Measurements from ENCODE around the gene KRTCAP2. TPM values are rescaled to one million over a fixed set of nuclear protein-coding genes. Genes with fewer than 3 reads are reported as not detected.

KRTCAP2 gene
- polyA plus RNA-seq, 1 of the 3 experiments (the other 2 are of a cell fraction): 238 TPM

DNA sequence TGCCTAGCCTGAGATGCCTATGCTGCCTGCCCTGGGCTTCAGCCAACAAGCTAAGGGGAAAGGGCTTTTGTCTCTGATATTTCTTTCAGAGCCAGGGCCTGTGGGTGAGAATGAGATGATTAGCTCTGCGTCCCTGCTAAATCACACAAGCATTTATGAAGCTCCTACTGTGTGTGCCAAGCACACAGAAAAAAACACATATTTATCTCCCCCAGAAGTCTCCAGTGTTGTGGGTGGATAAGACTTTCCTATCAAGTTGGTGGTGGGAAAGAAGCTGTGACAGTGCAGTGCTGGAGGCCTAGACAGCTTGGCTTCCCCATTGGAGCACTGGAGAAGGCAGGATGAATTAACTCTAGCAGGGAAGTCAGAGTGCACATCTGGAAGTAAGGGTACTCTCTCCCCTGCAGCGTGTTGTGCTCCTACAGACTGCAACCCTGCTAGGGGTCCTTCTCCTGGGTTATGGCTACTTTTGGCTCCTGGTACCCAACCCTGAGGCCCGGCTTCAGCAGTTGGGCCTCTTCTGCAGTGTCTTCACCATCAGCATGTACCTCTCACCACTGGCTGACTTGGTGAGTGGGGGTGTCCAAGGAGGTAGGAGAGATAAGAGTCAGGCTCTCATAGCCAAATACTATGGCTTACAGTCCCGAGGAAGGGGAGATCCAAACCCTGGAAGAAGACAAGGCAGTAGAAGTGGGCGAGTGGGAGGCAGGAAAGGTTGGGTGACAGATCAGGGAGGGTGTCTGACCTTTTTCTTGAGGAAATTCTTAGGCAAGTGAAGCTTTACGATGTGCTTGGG lies 35.8 kb downstream of the KRTCAP2 start (continued):
- TF ChIP-seq GABPA (IDR thresholded peaks at IDR 0.05; ENCODE audit: low read depth): no peak

DNA sequence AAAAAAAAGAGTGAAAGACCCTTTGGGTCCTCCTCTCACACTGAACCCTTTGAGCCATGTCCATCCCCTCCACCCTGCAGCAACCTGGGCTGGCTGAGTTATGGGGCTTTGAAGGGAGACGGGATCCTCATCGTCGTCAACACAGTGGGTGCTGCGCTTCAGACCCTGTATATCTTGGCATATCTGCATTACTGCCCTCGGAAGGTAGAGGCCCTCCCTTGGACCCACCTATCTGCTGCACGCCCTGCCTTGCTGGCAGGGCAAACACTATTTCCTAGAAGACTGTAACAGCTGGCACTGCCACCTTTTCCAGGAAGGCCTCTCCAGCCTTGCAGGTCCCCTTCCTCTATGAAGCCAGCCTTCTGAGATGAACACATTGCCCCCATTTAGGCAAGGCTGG lies 36.4 kb downstream of the KRTCAP2 start:
- Histone ChIP-seq H3K9me3 (no peaks in the 10 kb centered on the region), H4K20me1 (ENCODE audit: insufficient read depth) (no peaks in the 10 kb centered on the region), H3K9ac (peak overlapping the region; percentile 89), H3K27ac (ENCODE audit: low read depth in 2 of 2, low read length in 1 of 2) (peak overlapping the region; percentile 74 to 96; a peak in 3 of 4 replicates), H3K4me2 (peak overlapping the region; percentile 91), H3K9me2 (no peaks in the 10 kb centered on the region), H3K4me3 (ENCODE audit: low read depth in 2 of 2, low read length in 1 of 2) (peak overlapping the region; percentile 72 to 73), H3K4me1 (ENCODE audit: control insufficient read depth in 1 of 2, insufficient read depth in 2 of 2, low read depth in 1 of 2, low read length in 1 of 2) (peaks cover 6 to 36% of the 10 kb centered on the region in 2 experiments; a peak in 3 of 4 replicates), H3K79me2 (ENCODE audit: insufficient read depth) (peaks cover 42% of the 10 kb centered on the region), H2AFZ (ENCODE audit: low read depth) (peak overlapping the region; percentile 81), H3K27me3 (ENCODE audit: insufficient read depth) (no peaks in the 10 kb centered on the region), H3F3A (replicated peaks; ENCODE audit: insufficient read depth) (peaks cover 29% of the 10 kb centered on the region), H3K36me3 (replicated peaks in 1 of 2; ENCODE audit: control insufficient read depth in 1 of 2, insufficient read depth in 2 of 2, low read length in 1 of 2) (peaks cover 17 to 29% of the 10 kb centered on the region in 2 experiments)
- 45% methylated on average over 6 of the region's 6 CpGs for WGBS (ENCODE audit: low lambda C conversion rate)
- ChIA-PET CTCF (interaction anchor here (0.8 to 5.6 kb wide), 8 partner anchors 10 to 56 kb away, joined by 3 to 43 read pairs (median 8); partner anchors contain the start of gene KRTCAP2), POLR2A (interaction anchor here (1.1 kb wide), 1 partner anchor 37 kb away, joined by 3 read pairs; the partner anchor contains the start of genes KRTCAP2 and TRIM46)
- TF ChIP-seq NFIC (IDR thresholded peaks at IDR 0.05; ENCODE audit: borderline replicate concordance): no peak
- TF ChIP-seq, protein P1, sequence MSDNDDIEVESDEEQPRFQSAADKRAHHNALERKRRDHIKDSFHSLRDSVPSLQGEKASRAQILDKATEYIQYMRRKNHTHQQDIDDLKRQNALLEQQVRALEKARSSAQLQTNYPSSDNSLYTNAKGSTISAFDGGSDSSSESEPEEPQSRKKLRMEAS (IDR thresholded peaks at IDR 0.05; ENCODE audit: low read depth): no peak
- TF ChIP-seq, protein P2, sequence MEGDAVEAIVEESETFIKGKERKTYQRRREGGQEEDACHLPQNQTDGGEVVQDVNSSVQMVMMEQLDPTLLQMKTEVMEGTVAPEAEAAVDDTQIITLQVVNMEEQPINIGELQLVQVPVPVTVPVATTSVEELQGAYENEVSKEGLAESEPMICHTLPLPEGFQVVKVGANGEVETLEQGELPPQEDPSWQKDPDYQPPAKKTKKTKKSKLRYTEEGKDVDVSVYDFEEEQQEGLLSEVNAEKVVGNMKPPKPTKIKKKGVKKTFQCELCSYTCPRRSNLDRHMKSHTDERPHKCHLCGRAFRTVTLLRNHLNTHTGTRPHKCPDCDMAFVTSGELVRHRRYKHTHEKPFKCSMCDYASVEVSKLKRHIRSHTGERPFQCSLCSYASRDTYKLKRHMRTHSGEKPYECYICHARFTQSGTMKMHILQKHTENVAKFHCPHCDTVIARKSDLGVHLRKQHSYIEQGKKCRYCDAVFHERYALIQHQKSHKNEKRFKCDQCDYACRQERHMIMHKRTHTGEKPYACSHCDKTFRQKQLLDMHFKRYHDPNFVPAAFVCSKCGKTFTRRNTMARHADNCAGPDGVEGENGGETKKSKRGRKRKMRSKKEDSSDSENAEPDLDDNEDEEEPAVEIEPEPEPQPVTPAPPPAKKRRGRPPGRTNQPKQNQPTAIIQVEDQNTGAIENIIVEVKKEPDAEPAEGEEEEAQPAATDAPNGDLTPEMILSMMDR (IDR thresholded peaks at IDR 0.05): no peak
- TF ChIP-seq FOXJ3 (CRISPR knock-in tag; IDR thresholded peaks at IDR 0.05): no peak
- TF ChIP-seq MXI1 (IDR thresholded peaks at IDR 0.05; ENCODE audit: low read depth, low read length): no peak
- TF ChIP-seq TCF12 (IDR thresholded peaks at IDR 0.05): no peak
- TF ChIP-seq RFX5 (IDR thresholded peaks at IDR 0.05; ENCODE audit: low read length): no peak
- TF ChIP-seq RXRA (IDR thresholded peaks at IDR 0.05; ENCODE audit: borderline replicate concordance, low read depth): no peak
- TF ChIP-seq TAF1 (IDR thresholded peaks at IDR 0.05; ENCODE audit: borderline replicate concordance, low read depth, low read length): no peak
- no peak for TF ChIP-seq FOXM1 (IDR thresholded peaks at IDR 0.05; ENCODE audit: low read depth)
- TF ChIP-seq YY1 (IDR thresholded peaks at IDR 0.05; ENCODE audit: low read depth): no peak
- TF ChIP-seq SMC3 (IDR thresholded peaks at IDR 0.05; ENCODE audit: low read depth, low read length): no peak
- DNase-seq: no peak
